AG04450 (cell line): ENCODE data around the gene CYP26A1. TPM values are rescaled to one million over a fixed set of nuclear protein-coding genes. Genes with fewer than 3 reads are reported as not detected.

Source experiments
- CTCF ChIA-PET: fragments of 300-600, 350-600 bp; formaldehyde crosslinking; extraction: SDS; loops from one replicate; lab custom pipeline; 2022; ENCODE audit warnings: antibody characterized with exemption, inconsistent platforms; lab: Charles Lee
- POLR2A ChIA-PET: fragments of 350-600 bp; formaldehyde crosslinking; extraction: SDS; loops from one replicate; lab custom pipeline; 2021; ENCODE audit warnings: antibody characterized with exemption, inconsistent platforms; lab: Yijun Ruan, JAX
- DNase-seq: peaks from one replicate; pipeline ENCODE4 v3.0.0-alpha.2; 2011; ENCODE audit warnings: low read depth, low spot score
- H3K27ac ChIP-seq: one replicate; pipeline ENCODE4 v1.5.1; 2012; ENCODE audit warnings: low read depth, low read length, control low read depth
- H3K27me3 ChIP-seq: one replicate; pipeline ENCODE4 v1.6.0; 2012; ENCODE audit warnings: low read length; ENCODE audit not compliant: control insufficient read depth, insufficient read depth
- H3K4me3 ChIP-seq: 2 replicates; pipeline ENCODE4 v1.5.1; 2011; ENCODE audit warnings: mild to moderate bottlenecking, low read depth, low read length, control low read depth
- H3K9me3 ChIP-seq: 2 replicates; pipeline ENCODE4 v1.5.1; 2012; ENCODE audit warnings: low read length; ENCODE audit not compliant: control insufficient read depth, insufficient read depth
- polyA plus RNA-seq: library from polyadenylated mRNA; depleted of rRNA; stranded (reverse); fragments of >200 nt; gene quantifications from 2 replicates; pipeline ENCODE4 v1.2.3, GENCODE V29; 2011
- TF ChIP-seq, protein P1 (sequence below): IDR thresholded peaks from 2 replicates; pipeline ENCODE4 v1.5.1; 2011; ENCODE audit warnings: low read depth, low read length, control low read depth, inconsistent platforms

Gene CYP26A1
- polyA plus RNA-seq, 1 experiment, result not detected

DNA sequence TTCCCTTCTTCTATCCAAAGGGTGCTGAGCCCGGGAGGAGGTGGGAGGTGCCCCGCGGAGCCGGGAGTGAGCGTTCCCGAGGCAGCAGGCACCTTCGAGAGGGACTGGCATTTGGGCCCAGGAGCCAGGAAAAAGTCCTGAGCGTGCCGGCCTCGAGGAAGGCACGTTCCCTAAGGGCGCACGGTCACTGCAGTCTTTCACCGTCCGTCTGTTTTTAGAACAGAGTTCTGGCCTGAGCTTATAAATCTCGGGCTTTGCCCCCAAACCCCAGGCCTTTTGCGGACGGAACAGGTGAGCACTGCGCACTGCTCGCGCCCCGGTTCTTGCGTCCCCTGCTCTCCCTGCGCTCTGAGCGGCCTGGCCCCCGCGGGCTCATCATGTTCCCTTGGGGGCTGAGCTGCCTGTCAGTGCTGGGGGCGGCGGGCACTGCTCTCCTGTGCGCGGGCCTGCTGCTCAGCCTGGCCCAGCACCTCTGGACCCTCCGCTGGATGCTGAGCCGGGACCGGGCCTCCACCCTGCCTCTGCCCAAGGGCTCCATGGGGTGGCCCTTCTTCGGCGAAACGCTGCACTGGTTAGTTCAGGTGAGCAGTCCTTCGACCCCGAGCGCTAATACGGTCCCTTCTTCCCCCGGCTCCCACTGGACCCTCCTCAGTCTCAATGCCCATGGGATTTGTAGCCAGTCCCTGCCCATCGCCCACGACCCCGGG lies 12.7 kb upstream of the CYP26A1 start:
- Histone ChIP-seq H3K27me3 (peaks cover 56% of the 10 kb centered on the region), H3K27ac (no peak overlapping the region), H3K9me3 (no peaks in the 10 kb centered on the region; the same call in 1 of the 2 replicates), H3K4me3 (no peak overlapping the region)
- ChIA-PET CTCF (interaction anchor here (1.1 to 1.4 kb wide), 3 partner anchors 11 to 57 kb away, joined by 3 read pairs; no protein-coding TSS in a partner anchor), POLR2A (no interaction called here)
- DNase-seq, result no peak
- TF ChIP-seq, protein P1, sequence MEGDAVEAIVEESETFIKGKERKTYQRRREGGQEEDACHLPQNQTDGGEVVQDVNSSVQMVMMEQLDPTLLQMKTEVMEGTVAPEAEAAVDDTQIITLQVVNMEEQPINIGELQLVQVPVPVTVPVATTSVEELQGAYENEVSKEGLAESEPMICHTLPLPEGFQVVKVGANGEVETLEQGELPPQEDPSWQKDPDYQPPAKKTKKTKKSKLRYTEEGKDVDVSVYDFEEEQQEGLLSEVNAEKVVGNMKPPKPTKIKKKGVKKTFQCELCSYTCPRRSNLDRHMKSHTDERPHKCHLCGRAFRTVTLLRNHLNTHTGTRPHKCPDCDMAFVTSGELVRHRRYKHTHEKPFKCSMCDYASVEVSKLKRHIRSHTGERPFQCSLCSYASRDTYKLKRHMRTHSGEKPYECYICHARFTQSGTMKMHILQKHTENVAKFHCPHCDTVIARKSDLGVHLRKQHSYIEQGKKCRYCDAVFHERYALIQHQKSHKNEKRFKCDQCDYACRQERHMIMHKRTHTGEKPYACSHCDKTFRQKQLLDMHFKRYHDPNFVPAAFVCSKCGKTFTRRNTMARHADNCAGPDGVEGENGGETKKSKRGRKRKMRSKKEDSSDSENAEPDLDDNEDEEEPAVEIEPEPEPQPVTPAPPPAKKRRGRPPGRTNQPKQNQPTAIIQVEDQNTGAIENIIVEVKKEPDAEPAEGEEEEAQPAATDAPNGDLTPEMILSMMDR, result no peak

DNA sequence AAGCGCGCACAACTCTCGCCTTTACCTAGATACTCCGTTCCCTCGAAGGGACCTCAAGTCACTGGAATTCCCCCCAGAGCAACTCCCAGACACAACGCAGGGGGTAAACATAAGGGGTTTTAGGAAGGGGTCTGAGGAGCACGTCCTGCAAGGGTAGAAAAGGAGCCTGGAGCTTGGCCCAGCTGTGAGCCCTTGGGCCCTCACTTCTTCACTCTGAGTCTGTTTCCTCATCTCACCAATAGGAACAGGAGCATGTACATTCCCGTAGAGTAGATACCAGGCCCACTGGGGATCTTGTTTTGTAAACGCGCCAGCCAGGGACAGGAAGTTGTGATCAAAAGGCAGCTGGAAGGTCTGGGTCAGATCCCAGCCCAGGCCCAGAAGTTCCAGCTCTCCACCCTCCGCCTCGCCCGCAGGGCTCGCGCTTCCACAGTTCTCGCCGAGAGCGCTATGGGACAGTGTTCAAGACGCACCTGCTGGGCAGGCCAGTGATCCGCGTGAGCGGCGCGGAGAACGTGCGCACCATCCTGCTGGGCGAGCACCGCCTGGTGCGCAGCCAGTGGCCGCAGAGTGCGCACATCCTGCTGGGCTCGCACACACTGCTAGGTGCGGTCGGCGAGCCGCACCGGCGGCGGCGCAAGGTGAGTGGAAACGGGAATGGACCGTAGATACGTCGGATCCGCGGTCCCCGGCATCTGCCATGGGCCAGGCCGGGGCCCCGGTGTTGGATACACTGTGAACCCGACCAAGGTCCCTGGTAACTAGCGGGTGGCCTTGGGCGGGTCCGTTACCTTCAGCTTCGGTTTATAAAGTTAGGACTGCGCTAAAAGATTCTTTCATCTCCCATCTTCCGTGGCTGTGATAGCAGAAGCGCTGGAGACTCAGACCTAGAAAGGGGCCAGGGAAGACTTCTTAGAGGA lies 11.8 kb upstream of the CYP26A1 start:
- CTCF ChIA-PET, result interaction anchor here (0.8 to 1.4 kb wide), 5 partner anchors 11 to 75 kb away, joined by 3 to 4 read pairs (median 3); no protein-coding TSS in a partner anchor
- TF ChIP-seq, protein P1, result no peak
- Histone ChIP-seq H3K9me3 (no peaks in the 10 kb centered on the region; the same call in 1 of the 2 replicates), H3K4me3 (peak overlapping the region; percentile 53), H3K27me3 (peaks cover 63% of the 10 kb centered on the region), H3K27ac (no peak overlapping the region)
- DNase-seq, result no peak
- POLR2A ChIA-PET, result no interaction called here

DNA sequence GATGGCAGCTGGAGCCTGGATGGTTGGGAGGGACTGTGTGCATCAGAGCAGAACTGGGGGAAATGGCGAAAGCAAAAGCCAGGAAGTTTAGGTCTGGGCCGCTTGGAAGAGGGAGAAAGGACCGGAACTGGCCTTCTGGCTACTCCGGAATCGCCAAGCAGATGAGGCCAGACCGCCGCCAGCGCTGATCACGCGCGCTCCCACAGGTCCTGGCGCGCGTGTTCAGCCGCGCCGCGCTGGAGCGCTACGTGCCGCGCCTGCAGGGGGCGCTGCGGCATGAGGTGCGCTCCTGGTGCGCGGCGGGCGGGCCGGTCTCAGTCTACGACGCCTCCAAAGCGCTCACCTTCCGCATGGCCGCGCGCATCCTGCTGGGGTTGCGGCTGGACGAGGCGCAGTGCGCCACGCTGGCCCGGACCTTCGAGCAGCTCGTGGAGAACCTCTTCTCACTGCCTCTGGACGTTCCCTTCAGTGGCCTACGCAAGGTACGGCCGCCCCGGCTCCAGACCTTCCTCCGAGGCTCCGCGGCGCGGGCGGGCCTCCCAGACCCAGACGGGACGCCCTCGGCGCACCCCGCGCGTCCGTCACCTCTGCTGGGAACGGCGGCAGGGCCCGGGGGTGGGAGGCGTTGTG lies 11.1 kb upstream of the CYP26A1 start:
- H3K4me3 ChIP-seq, result peak overlapping the region; percentile 53
- POLR2A ChIA-PET, result no interaction called here

DNA sequence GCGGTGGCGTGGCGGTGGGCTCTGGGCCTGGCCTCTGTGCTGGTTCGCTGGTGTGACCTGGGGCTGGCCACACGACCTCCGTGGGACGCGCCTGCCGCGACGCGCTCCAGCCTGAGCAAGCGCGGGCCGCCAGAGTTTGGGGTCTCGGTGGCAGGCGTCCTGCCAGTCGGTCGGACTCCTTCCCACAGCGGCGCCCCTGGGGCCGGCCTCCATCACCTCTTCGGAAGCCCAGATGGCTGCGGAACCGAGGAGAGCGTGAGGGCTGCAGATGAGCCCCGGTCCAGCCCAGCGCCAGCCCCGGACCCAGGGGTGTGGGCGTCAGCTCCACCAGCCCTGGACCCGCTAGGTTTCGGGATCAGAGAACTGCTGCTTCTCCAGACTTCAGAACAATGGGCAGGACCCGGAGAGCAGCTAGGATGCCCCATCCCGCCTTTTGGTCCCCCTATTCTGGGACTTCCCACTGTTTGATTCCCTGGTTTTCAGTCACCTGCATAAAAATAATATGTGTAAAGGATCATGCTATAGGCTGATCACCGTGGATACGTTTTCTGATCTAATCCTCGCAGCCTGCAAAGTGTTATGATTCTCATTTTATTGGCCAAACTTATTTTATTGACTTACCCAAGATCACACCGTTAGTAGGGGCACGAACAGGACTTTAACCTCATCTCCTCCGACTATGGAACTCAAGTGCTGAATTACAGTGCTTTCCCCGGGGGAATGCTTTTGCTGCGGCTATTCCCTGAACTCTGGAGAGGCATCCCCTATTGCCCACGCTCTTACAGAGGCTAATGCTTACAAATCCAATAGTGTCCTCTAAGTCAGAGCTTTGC lies 10.3 kb upstream of the CYP26A1 start:
- no peak overlapping the region for H3K4me3 ChIP-seq
- ChIA-PET POLR2A (no interaction called here), CTCF (interaction anchor here (0.6 to 5.3 kb wide), 2 partner anchors 57 to 289 kb away, joined by 3 to 15 read pairs; no protein-coding TSS in a partner anchor)
- no peaks in the 10 kb centered on the region; the same call in 1 of the 2 replicates for H3K9me3 ChIP-seq
- H3K27ac ChIP-seq, result no peak overlapping the region
- TF ChIP-seq, protein P1, result no peak
- no peak for DNase-seq
- H3K27me3 ChIP-seq, result peaks cover 78% of the 10 kb centered on the region

More for the DNA sequence above, 11.1 kb upstream of the CYP26A1 start:
- TF ChIP-seq, protein P1, result peak; percentile 47
- no peak for DNase-seq
- Histone ChIP-seq H3K27ac (no peak overlapping the region), H3K9me3 (no peaks in the 10 kb centered on the region; the same call in 1 of the 2 replicates), H3K27me3 (peaks cover 70% of the 10 kb centered on the region)
- CTCF ChIA-PET, result interaction anchor here (0.6 to 5.3 kb wide), 6 partner anchors 12 to 290 kb away, joined by 3 to 15 read pairs (median 3); no protein-coding TSS in a partner anchor
